WTC11 (cell line): Measurements from ENCODE around the gene RPE. TPM values are rescaled to one million over a fixed set of nuclear protein-coding genes. Genes with fewer than 3 reads are reported as not detected.

Experiments used
- ATAC-seq: fragments of 200-7000 bp; cut with Tn5 transposase; 2 replicates; pipeline ENCODE4 v1.10.0; 2021; ENCODE audit warnings: mild to moderate bottlenecking, moderate library complexity
- CTCF ChIA-PET: fragments of 300-600 bp; sonication (Branson Sonifier 250); formaldehyde crosslinking; loops from one replicate; lab custom pipeline; 2021; ENCODE audit warnings: antibody characterized with exemption; lab: Charles Lee
- POLR2A ChIA-PET: fragments of 350-600 bp; sonication (Branson Sonifier 250); formaldehyde crosslinking; loops from one replicate; lab custom pipeline; 2021; ENCODE audit warnings: antibody characterized with exemption; lab: Charles Lee
- DNase-seq: peaks from one replicate; pipeline ENCODE4 v3.0.0; 2021; ENCODE audit warnings: low spot score
- H3K27ac Mint-ChIP-seq: 2 replicates; pipeline ENCODE4 v1.8.0; 2021; ENCODE audit warnings: mixed read lengths
- H3K27me3 Mint-ChIP-seq: 2 replicates; pipeline ENCODE4 v1.8.0; 2021; ENCODE audit warnings: low read depth, mild to moderate bottlenecking, moderate library complexity, mixed read lengths
- H3K36me3 Mint-ChIP-seq: 2 replicates; pipeline ENCODE4 v1.8.0; 2021; ENCODE audit warnings: mixed read lengths
- H3K4me1 Mint-ChIP-seq: 2 replicates; pipeline ENCODE4 v1.8.0; 2022; ENCODE audit warnings: mixed read lengths
- H3K4me3 Mint-ChIP-seq: 2 replicates; pipeline ENCODE4 v1.8.0; 2021; ENCODE audit warnings: mild to moderate bottlenecking, moderate library complexity, mixed read lengths
- H3K9me3 Mint-ChIP-seq: 2 replicates; pipeline ENCODE4 v1.8.0; 2021; ENCODE audit warnings: mixed read lengths
- ESRRA ChIP-seq: sonication (generic); formaldehyde crosslinking; IDR thresholded peaks from 2 replicates; pipeline ENCODE4 v1.8.1; 2022; ENCODE audit warnings: mild to moderate bottlenecking, missing genetic modification reagents, borderline replicate concordance
- ETV6 ChIP-seq: sonication (generic); formaldehyde crosslinking; IDR thresholded peaks from 2 replicates; pipeline ENCODE4 v1.8.1; 2022; ENCODE audit warnings: mild to moderate bottlenecking, missing genetic modification reagents
- FOXJ3 ChIP-seq: sonication (generic); formaldehyde crosslinking; IDR thresholded peaks from 2 replicates; pipeline ENCODE4 v1.9.0; 2021; ENCODE audit warnings: missing genetic modification reagents, mild to moderate bottlenecking, borderline replicate concordance
- GABPB1 ChIP-seq: sonication (generic); formaldehyde crosslinking; IDR thresholded peaks from 2 replicates; pipeline ENCODE4 v1.8.1; 2023; ENCODE audit warnings: mild to moderate bottlenecking, missing genetic modification reagents
- KAT7 ChIP-seq: sonication (generic); formaldehyde crosslinking; IDR thresholded peaks from 2 replicates; pipeline ENCODE4 v1.8.1; 2023; ENCODE audit warnings: missing genetic modification reagents, mild to moderate bottlenecking, borderline replicate concordance
- RORB ChIP-seq: fragments of 250-450 bp; sonication (Bioruptor Pico); IDR thresholded peaks from 2 replicates; pipeline ENCODE4 v1.9.0; 2021; ENCODE audit warnings: mild to moderate bottlenecking
- TEAD4 ChIP-seq: sonication (generic); formaldehyde crosslinking; IDR thresholded peaks from 2 replicates; pipeline ENCODE4 v1.8.0; 2022; ENCODE audit warnings: mild to moderate bottlenecking, missing genetic modification reagents
- ZBTB21 ChIP-seq: sonication (generic); formaldehyde crosslinking; IDR thresholded peaks from 2 replicates; pipeline ENCODE4 v1.8.1; 2023; ENCODE audit warnings: mild to moderate bottlenecking, missing genetic modification reagents, borderline replicate concordance
- ZNF219 ChIP-seq: sonication (generic); formaldehyde crosslinking; IDR thresholded peaks from 2 replicates; pipeline ENCODE4 v1.8.0; 2023; ENCODE audit warnings: missing genetic modification reagents, mild to moderate bottlenecking, borderline replicate concordance
- ZNF396 ChIP-seq: fragments of 250-450 bp; sonication (Bioruptor Pico); IDR thresholded peaks from 2 replicates; pipeline ENCODE4 v1.8.0; 2021; ENCODE audit warnings: mild to moderate bottlenecking, moderate library complexity, borderline replicate concordance
- total RNA-seq: library from RNA; stranded (reverse); gene quantifications from 3 replicates; pipeline ENCODE4 v1.2.3, GENCODE V29; 2021
- TF ChIP-seq, protein P1 (sequence below): fragments of 250-450 bp; sonication (Bioruptor Pico); conservative IDR thresholded peaks from 2 replicates; pipeline ENCODE4 v1.9.0; 2021; ENCODE audit warnings: mild to moderate bottlenecking
- TF ChIP-seq, protein P2 (sequence below): fragments of 200-600 bp; IDR thresholded peaks from 2 replicates; pipeline ENCODE4 v1.8.0; 2022; ENCODE audit warnings: antibody characterized with exemption
- TF ChIP-seq, protein P3 (sequence below): sonication (generic); formaldehyde crosslinking; IDR thresholded peaks from 2 replicates; pipeline ENCODE4 v1.8.0; 2023; ENCODE audit warnings: missing genetic modification reagents
- TF ChIP-seq, protein P4 (sequence below): sonication (generic); formaldehyde crosslinking; IDR thresholded peaks from 2 replicates; pipeline ENCODE4 v1.8.0; 2022; ENCODE audit warnings: mild to moderate bottlenecking, missing genetic modification reagents

Gene RPE
- total RNA-seq, 1 experiment from 2014 or later = 66.5 TPM

DNA sequence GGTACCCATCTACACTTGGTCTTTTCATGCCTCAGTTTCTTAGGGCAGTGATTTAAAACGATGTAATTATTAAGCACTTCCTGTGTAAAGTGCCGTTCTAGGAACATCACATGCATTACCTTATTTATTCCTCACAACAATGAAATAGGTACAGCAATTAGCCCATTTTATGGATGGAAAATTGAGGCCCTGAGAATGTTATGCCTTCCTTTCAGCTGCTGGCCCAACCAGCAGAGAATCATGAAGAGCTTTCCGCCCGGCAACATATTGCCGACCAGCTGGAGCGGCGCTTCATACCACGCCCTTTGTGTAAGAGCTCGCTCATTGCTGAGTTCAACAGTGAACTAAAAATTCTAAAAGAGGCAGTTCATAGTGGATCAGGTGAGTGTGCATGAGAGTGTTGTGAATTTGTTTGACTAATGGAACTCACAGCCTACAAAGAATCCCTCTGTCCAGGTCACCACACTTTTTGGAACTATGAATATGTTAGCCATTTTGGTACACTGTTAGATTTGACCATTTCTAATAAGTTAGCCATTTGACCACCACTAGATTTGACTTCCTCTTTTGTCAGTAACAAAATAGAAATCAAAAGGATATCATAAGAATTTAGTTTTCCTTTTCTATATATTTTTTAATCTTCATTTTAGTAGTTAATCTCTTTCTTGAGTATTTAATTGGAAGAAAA is 25.6 kb upstream of the RPE start (continued):
- no peak for TF ChIP-seq FOXJ3 (CRISPR knock-in tag)
- TF ChIP-seq, all 79 proteins: peak for 0

DNA sequence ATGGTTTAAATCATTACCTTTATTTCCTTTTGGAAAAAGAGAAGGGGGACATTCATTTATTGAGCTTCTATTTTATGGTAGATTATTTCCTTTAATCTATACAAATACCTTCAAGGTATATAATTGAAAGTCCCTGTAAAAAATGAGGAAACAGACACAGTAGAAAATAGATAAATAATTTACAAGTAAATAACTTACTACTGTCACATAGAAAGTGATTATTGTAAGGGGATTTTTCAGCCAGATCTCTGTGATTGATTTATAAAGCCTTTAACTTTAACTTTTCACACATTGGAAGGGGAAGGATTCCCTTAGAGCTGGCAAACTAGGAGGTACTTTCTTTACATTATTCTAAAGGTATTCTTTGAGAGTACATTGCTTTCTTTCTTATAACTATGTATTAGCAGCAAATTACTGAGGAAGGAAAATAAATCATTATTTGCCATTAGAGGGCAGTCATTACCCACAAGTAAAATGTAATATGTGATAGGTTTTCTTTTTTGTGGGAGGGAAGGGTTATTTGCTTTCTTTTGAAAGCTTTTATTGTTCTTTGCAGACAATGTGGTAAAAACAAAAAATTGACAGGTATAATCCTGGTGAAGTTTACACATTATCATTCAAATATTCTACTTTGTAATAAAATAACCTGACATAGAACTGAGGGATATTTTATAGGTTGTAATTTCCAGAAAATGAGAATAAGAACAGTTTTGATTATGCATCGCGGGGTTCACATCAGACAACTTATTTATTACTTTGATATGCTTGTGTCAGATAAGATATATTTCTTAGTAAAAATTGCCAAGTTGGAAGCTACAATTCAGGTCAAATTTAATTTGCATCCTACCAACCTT is 24.8 kb upstream of the RPE start:
- ATAC-seq = no peak
- POLR2A ChIA-PET = no interaction called here
- H3K9me3 Mint-ChIP-seq = no peaks in the 10 kb centered on the region
- H3K4me3 Mint-ChIP-seq = no peak overlapping the region
- CTCF ChIA-PET = interaction anchor here (0.6 to 2.7 kb wide), 4 partner anchors 41 to 221 kb away, joined by 3 to 13 read pairs (median 4); no protein-coding TSS in a partner anchor
- no peak for DNase-seq
- no peak overlapping the region for H3K27ac Mint-ChIP-seq
- 0 out of 2 replicates have a peak, but pooled peaks cover 4% of the 10 kb centered on the region for H3K27me3 Mint-ChIP-seq
- TF ChIP-seq, protein P1, sequence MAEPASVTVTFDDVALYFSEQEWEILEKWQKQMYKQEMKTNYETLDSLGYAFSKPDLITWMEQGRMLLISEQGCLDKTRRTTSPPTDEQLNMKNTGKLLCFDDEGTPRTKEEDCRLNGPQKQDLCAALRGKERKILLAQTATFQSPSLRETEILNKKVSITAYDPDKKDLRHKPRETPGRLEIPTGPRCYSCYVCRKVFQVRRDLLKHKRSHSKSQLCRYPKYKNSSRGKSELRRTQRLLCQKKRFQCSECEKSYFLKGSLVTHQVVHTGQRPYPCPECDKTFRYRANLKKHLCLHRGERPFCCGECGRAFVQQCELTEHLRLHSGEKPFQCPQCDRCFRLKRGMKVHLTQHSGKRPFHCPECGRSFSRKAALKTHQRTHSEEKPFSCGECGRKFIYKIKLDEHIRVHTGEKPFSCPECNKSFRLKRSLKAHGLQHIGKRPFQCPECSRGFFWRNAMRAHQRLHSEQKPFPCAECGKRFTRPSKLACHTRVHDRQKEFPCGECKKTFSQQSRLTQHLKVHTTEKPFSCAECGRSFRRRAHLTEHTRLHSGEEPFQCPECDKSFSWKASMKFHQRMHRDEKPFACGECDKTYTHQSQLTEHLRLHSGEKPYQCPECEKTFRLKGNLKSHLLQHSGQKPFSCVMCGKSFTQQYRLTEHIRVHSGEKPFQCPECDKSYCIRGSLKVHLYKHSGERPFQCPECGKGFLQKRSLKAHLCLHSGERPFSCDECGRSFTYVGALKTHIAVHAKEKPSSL = no peak
- TF ChIP-seq, protein P2, sequence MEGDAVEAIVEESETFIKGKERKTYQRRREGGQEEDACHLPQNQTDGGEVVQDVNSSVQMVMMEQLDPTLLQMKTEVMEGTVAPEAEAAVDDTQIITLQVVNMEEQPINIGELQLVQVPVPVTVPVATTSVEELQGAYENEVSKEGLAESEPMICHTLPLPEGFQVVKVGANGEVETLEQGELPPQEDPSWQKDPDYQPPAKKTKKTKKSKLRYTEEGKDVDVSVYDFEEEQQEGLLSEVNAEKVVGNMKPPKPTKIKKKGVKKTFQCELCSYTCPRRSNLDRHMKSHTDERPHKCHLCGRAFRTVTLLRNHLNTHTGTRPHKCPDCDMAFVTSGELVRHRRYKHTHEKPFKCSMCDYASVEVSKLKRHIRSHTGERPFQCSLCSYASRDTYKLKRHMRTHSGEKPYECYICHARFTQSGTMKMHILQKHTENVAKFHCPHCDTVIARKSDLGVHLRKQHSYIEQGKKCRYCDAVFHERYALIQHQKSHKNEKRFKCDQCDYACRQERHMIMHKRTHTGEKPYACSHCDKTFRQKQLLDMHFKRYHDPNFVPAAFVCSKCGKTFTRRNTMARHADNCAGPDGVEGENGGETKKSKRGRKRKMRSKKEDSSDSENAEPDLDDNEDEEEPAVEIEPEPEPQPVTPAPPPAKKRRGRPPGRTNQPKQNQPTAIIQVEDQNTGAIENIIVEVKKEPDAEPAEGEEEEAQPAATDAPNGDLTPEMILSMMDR = 0 out of 2 replicates have a peak, but pooled peaks have one; percentile 13
- TF ChIP-seq, protein P3, sequence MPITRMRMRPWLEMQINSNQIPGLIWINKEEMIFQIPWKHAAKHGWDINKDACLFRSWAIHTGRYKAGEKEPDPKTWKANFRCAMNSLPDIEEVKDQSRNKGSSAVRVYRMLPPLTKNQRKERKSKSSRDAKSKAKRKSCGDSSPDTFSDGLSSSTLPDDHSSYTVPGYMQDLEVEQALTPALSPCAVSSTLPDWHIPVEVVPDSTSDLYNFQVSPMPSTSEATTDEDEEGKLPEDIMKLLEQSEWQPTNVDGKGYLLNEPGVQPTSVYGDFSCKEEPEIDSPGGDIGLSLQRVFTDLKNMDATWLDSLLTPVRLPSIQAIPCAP = no peak
- TF ChIP-seq ETV6 (CRISPR knock-in tag) = no peak
- no peaks in the 10 kb centered on the region for H3K36me3 Mint-ChIP-seq
- H3K4me1 Mint-ChIP-seq = no peaks in the 10 kb centered on the region

DNA sequence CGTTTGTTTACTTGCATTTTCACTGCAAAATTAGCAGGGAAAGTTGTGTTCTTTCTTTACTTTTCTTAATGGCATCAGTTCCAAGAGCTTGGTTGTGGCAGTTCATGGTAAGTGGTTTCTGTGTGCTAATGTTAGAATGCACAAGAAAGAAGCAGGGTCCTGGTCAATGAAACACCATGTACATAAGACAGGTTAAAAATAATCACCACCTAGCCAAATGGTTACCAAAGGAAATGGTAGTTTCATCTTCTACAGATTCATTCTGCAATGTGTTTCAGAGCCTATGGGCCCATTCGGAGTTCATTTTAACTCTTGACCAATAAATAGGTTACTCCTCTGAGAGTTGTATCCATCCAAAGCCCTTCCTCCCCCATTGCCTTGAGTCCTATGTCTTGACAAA is 18.1 kb upstream of the RPE start:
- DNase-seq = no peak
- TF ChIP-seq, protein P3 = no peak
- TF ChIP-seq KAT7 (CRISPR knock-in tag) = no peak
- no peak for TF ChIP-seq ESRRA (CRISPR knock-in tag)
- TF ChIP-seq TEAD4 = no peak
- no peak for TF ChIP-seq ZNF219 (CRISPR knock-in tag)
- no peak for TF ChIP-seq ZNF396 (CRISPR knock-in tag)
- no peak for TF ChIP-seq GABPB1 (CRISPR knock-in tag)
- TF ChIP-seq, protein P1 = no peak
- TF ChIP-seq RORB (CRISPR knock-in tag) = no peak
- no peak for TF ChIP-seq ZBTB21 (CRISPR knock-in tag)
- TF ChIP-seq, protein P4, sequence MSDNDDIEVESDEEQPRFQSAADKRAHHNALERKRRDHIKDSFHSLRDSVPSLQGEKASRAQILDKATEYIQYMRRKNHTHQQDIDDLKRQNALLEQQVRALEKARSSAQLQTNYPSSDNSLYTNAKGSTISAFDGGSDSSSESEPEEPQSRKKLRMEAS (CRISPR knock-in tag) = no peak
- H3K27me3 Mint-ChIP-seq = no peaks in the 10 kb centered on the region
- no peaks in the 10 kb centered on the region for H3K4me1 Mint-ChIP-seq
- ChIA-PET CTCF (interaction anchor here (2.7 kb wide), 1 partner anchor 215 kb away, joined by 8 read pairs; no protein-coding TSS in a partner anchor), POLR2A (no interaction called here)
- ATAC-seq = no peak
- no peaks in the 10 kb centered on the region for H3K9me3 Mint-ChIP-seq
- no peaks in the 10 kb centered on the region for H3K36me3 Mint-ChIP-seq
- H3K27ac Mint-ChIP-seq = no peak overlapping the region
- no peak overlapping the region for H3K4me3 Mint-ChIP-seq
